Ovary (tissue), 3 donors: Measurements from ENCODE around the gene RNF135.

Experiments used
- CTCF ChIP-seq, 3 donors: fragments of 450-650 bp in 2 of 3; fragments of 200-600 bp in 1 of 3; IDR thresholded peaks; one replicate each; pipeline versions ENCODE4 v1.5.1 to v1.8.0; 2016 to 2022; ENCODE audit warnings: antibody characterized with exemption in 3 of 3, mild to moderate bottlenecking in 1 of 3
- EP300 ChIP-seq: sonication (generic); formaldehyde crosslinking; IDR thresholded peaks from one replicate; pipeline ENCODE4 v1.6.1; 2017; ENCODE audit warnings: antibody characterized with exemption
- POLR2A ChIP-seq: fragments of 450-650 bp; IDR thresholded peaks from one replicate; pipeline ENCODE4 v1.6.1; 2017; ENCODE audit warnings: antibody characterized with exemption, mild to moderate bottlenecking, moderate library complexity
- donor health status: DM: no; HTN: no; CAD: no.

- TF ChIP-seq CTCF (IDR thresholded peaks at IDR 0.05) = no peak
- TF ChIP-seq POLR2A = no peak
- TF ChIP-seq EP300 = no peak
These were observed 48.2 kb downstream of the RNF135 start for GRCh38 chr17:31019004-31019403.
